Measurements from ENCODE around the gene IRAK4.

- TF ChIP-seq CTCF (IDR thresholded peaks at IDR 0.05) (peak in 2 of 4 experiments; percentile 12 to 19), POLR2A (IDR thresholded peaks at IDR 0.05) (no peak)
Observed at GRCh38 chr12:43776498-43776897, 17.7 kb downstream of the IRAK4 start.

Data from uterus (tissue), 2 donors.